Activated naive CD8-positive, alpha-beta T cell (primary cell): Measurements from ENCODE around the gene LYPD6B.

Experiments used
- H3K27ac Mint-ChIP-seq: one replicate; pipeline ENCODE4 v1.8.0; 2021; ENCODE audit warnings: mixed read lengths
- H3K27me3 Mint-ChIP-seq: one replicate; pipeline ENCODE4 v1.8.0; 2021; ENCODE audit warnings: mixed read lengths
- H3K36me3 Mint-ChIP-seq: one replicate; pipeline ENCODE4 v1.8.0; 2021; ENCODE audit warnings: mixed read lengths
- H3K4me1 Mint-ChIP-seq: one replicate; pipeline ENCODE4 v1.8.0; 2021; ENCODE audit warnings: low read depth, mixed read lengths
- H3K4me3 Mint-ChIP-seq: one replicate; pipeline ENCODE4 v1.8.0; 2021; ENCODE audit warnings: mild to moderate bottlenecking, mixed read lengths
- H3K9me3 Mint-ChIP-seq: one replicate; pipeline ENCODE4 v1.8.0; 2021; ENCODE audit warnings: low read depth, mixed read lengths

Gene LYPD6B

GRCh38 chr2:149156971-149157740, 118.7 kb downstream of the LYPD6B start:
- Mint-ChIP-seq H3K36me3 (no peaks in the 10 kb centered on the region), H3K27ac (no peak overlapping the region), H3K4me1 (peaks cover 18% of the 10 kb centered on the region), H3K4me3 (no peak overlapping the region), H3K9me3 (no peaks in the 10 kb centered on the region), H3K27me3 (peaks cover 14% of the 10 kb centered on the region)

GRCh38 chr2:149158957-149159356, 120.5 kb downstream of the LYPD6B start:
- peaks cover 13% of the 10 kb centered on the region for H3K27me3 Mint-ChIP-seq

DNA sequence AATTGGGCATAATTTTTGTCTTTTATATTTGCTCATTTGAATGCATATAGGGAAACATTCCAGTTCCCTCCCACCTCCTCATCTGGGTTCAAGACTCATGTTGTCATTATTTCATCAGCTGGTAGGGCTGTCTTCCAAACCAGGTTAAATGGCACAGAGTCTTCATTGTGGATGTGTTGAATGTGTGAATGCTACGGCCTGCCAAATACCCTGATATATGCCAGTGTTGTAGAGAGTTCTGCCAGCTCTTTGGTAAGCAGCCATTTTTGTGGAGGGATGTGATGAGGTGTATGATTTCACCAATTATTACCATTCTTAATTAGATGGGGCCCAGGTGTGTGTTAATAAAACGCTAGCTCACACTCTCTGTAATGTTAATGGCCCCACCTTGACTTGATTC, 121.7 kb downstream of the LYPD6B start:
- no peak overlapping the region for H3K4me3 Mint-ChIP-seq
- H3K27me3 Mint-ChIP-seq = peaks cover 17% of the 10 kb centered on the region
- H3K27ac Mint-ChIP-seq = no peak overlapping the region
- no peaks in the 10 kb centered on the region for H3K9me3 Mint-ChIP-seq
- H3K36me3 Mint-ChIP-seq = no peaks in the 10 kb centered on the region
- H3K4me1 Mint-ChIP-seq = peaks cover 18% of the 10 kb centered on the region

More at GRCh38 chr2:149158957-149159356, 120.5 kb downstream of the LYPD6B start:
- H3K4me1 Mint-ChIP-seq = peaks cover 18% of the 10 kb centered on the region
- no peak overlapping the region for H3K4me3 Mint-ChIP-seq
- H3K36me3 Mint-ChIP-seq = no peaks in the 10 kb centered on the region
- H3K9me3 Mint-ChIP-seq = no peaks in the 10 kb centered on the region
- no peak overlapping the region for H3K27ac Mint-ChIP-seq

GRCh38 chr2:149160701-149161217, 122.3 kb downstream of the LYPD6B start:
- no peak overlapping the region for H3K27ac Mint-ChIP-seq
- H3K27me3 Mint-ChIP-seq = peaks cover 17% of the 10 kb centered on the region
- H3K4me3 Mint-ChIP-seq = peak overlapping the region; percentile 70
- H3K4me1 Mint-ChIP-seq = peaks cover 18% of the 10 kb centered on the region
- H3K9me3 Mint-ChIP-seq = no peaks in the 10 kb centered on the region
- H3K36me3 Mint-ChIP-seq = no peaks in the 10 kb centered on the region

DNA sequence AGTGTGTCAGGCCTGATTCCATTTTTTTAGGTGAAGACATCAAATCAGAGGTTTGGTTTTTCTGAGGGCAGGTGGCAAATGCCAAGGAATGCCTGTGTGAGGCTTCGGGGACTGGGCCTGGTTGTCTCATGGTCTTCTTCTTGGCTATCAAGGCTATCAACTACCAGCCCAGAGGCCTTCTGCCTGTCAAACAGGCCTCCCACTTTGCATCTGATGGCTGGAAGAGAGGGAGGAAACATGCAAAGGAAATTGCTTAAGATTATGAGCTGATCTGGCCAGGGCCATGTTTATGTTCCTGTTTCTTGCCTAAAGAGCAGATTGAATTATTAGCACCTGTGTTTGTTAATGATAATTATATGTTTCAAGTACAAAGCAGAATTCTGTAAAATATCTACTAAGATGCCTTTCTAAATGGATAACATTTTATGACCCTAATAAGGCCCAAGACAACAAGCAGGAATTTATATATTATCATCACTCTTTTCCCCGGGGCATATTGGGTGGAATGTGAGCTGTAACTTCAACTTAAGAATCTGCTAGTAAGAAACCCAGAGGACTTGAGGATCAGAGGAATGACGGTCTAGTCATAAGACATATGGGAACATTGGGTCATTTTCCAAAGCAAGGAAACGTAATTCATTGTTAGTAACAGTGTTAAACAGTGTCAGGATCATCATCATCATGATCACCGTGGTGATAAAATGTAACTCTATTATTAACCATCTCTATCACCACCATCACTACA, 123.2 kb downstream of the LYPD6B start:
- Mint-ChIP-seq H3K27me3 (peaks cover 15% of the 10 kb centered on the region), H3K36me3 (no peaks in the 10 kb centered on the region), H3K27ac (no peak overlapping the region), H3K9me3 (no peaks in the 10 kb centered on the region), H3K4me3 (no peak overlapping the region), H3K4me1 (peaks cover 19% of the 10 kb centered on the region)

DNA sequence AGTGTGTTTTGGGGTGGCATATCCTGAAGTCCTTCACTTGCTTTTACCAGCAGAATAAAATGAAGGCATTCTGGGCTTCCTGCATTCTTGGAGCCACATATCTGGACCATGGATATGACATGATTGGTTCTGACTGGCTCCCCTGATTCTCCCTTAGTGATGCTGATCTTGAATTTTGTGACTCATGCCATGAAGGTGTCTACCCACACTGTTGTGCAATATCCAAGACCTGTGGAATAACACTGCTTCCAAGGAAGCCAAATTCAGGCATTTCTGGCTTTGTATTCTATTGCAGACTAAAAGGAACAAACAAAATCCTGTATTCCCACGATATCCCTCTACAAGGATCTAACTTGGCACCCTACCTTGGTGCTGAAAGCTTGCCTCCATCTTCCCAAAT, 125.8 kb downstream of the LYPD6B start:
- Mint-ChIP-seq H3K27ac (no peak overlapping the region), H3K4me1 (peaks cover 43% of the 10 kb centered on the region), H3K4me3 (no peak overlapping the region), H3K9me3 (no peaks in the 10 kb centered on the region), H3K36me3 (no peaks in the 10 kb centered on the region), H3K27me3 (peaks cover 14% of the 10 kb centered on the region)

- Mint-ChIP-seq H3K27ac (no peak overlapping the region), H3K4me3 (no peak overlapping the region), H3K4me1 (peaks cover 49% of the 10 kb centered on the region), H3K27me3 (peaks cover 12% of the 10 kb centered on the region), H3K9me3 (no peaks in the 10 kb centered on the region), H3K36me3 (no peaks in the 10 kb centered on the region)
These were observed 126.3 kb downstream of the LYPD6B start for GRCh38 chr2:149164827-149165226.

- Mint-ChIP-seq H3K9me3 (no peaks in the 10 kb centered on the region), H3K4me3 (peak overlapping the region; percentile 15), H3K27me3 (peaks cover 14% of the 10 kb centered on the region), H3K36me3 (peaks cover 2% of the 10 kb centered on the region), H3K4me1 (peaks cover 36% of the 10 kb centered on the region), H3K27ac (peak overlapping the region; percentile 23)
These were observed 128.7 kb downstream of the LYPD6B start for GRCh38 chr2:149167001-149167780.

DNA sequence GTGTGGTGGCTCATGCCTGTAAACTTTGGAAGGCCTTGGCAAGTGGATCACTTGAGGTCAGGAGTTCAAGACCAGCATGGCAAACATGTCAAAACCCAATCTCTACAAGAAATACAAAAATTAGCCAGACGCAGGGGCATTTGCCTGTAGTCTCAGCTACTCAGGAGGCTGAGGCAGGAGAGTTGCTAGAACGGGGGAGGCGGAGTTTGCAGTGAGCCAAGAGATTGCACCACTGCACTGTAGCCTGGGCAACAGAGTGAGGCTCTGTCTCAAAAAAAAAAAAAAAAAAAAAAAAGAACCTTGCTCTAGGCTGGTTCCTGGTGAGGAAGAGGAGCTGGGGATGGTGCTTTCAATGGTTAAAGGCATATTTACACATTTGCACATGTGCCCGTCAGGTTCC, 129.4 kb downstream of the LYPD6B start:
- peaks cover 14% of the 10 kb centered on the region for H3K27me3 Mint-ChIP-seq
- H3K4me1 Mint-ChIP-seq = peaks cover 36% of the 10 kb centered on the region
- peaks cover 2% of the 10 kb centered on the region for H3K36me3 Mint-ChIP-seq
- H3K27ac Mint-ChIP-seq = no peak overlapping the region
- peak overlapping the region; percentile 2 for H3K4me3 Mint-ChIP-seq
- H3K9me3 Mint-ChIP-seq = no peaks in the 10 kb centered on the region

- Mint-ChIP-seq H3K27ac (peak overlapping the region; percentile 3), H3K4me3 (peak overlapping the region; percentile 20), H3K9me3 (no peaks in the 10 kb centered on the region), H3K4me1 (peaks cover 36% of the 10 kb centered on the region), H3K36me3 (peaks cover 2% of the 10 kb centered on the region), H3K27me3 (peaks cover 9% of the 10 kb centered on the region)
These were observed 131.2 kb downstream of the LYPD6B start for GRCh38 chr2:149169656-149170055.

GRCh38 chr2:149170156-149170555, 131.7 kb downstream of the LYPD6B start:
- peaks cover 9% of the 10 kb centered on the region for H3K27me3 Mint-ChIP-seq
- H3K9me3 Mint-ChIP-seq = no peaks in the 10 kb centered on the region
- peaks cover 36% of the 10 kb centered on the region for H3K4me1 Mint-ChIP-seq
- no peak overlapping the region for H3K4me3 Mint-ChIP-seq
- no peak overlapping the region for H3K27ac Mint-ChIP-seq
- H3K36me3 Mint-ChIP-seq = peaks cover 2% of the 10 kb centered on the region

- Mint-ChIP-seq H3K4me1 (peaks cover 36% of the 10 kb centered on the region), H3K27me3 (peaks cover 9% of the 10 kb centered on the region), H3K36me3 (peaks cover 2% of the 10 kb centered on the region), H3K27ac (no peak overlapping the region), H3K4me3 (no peak overlapping the region), H3K9me3 (no peaks in the 10 kb centered on the region)
These were observed 132.4 kb downstream of the LYPD6B start for GRCh38 chr2:149170911-149171310.

DNA sequence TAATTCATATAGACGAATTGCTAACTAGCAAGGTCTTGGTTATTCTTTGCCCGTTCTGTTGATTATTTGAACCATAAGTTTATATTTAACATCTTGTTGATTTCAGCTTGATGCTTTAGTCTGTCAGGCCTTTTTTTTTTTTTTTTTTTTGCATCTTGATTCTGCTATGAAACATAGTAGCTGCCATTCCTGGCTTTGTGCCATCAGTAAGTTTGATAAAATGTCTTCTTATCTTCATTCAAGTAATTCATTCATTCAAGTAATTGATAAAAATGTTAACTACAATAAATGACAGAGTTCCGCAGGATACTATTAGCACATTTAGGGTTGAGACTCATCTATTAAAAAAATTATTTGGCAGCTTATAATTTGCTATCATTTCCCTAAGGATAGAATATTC, 134.7 kb downstream of the LYPD6B start:
- peaks cover 2% of the 10 kb centered on the region for H3K36me3 Mint-ChIP-seq
- H3K9me3 Mint-ChIP-seq = no peaks in the 10 kb centered on the region
- H3K4me3 Mint-ChIP-seq = no peak overlapping the region

DNA sequence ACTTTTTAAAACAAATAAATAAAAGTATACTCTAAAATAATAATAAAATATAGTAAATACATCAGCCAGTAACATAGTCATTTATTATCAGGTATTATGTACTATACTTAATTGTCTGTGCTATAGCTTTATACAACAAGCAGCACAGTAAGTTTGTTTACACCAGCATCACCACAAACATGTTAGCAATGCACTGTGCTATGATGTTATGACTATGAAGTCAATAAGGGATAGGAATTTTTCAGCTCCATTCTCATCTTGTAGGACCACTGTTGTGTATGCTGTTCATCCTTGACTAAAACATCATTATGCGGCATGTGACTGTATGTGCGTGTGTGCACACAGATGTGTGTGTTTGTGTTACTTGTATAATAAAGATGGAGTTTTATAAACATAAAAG, 137.5 kb downstream of the LYPD6B start:
- Mint-ChIP-seq H3K36me3 (peaks cover 2% of the 10 kb centered on the region), H3K4me1 (no peaks in the 10 kb centered on the region), H3K9me3 (no peaks in the 10 kb centered on the region), H3K4me3 (no peak overlapping the region), H3K27me3 (peaks cover 14% of the 10 kb centered on the region), H3K27ac (no peak overlapping the region)

More for the DNA sequence above, 134.7 kb downstream of the LYPD6B start:
- H3K27me3 Mint-ChIP-seq = peaks cover 6% of the 10 kb centered on the region
- H3K27ac Mint-ChIP-seq = no peak overlapping the region
- peaks cover 19% of the 10 kb centered on the region for H3K4me1 Mint-ChIP-seq

GRCh38 chr2:149178612-149179011, 140.1 kb downstream of the LYPD6B start:
- Mint-ChIP-seq H3K27me3 (peaks cover 16% of the 10 kb centered on the region), H3K4me3 (no peak overlapping the region), H3K4me1 (no peaks in the 10 kb centered on the region), H3K27ac (no peak overlapping the region), H3K36me3 (no peaks in the 10 kb centered on the region), H3K9me3 (no peaks in the 10 kb centered on the region)
